GM12801 (cell line): ENCODE results near the gene CDKAL1.

Source experiments
- CTCF ChIP-seq: IDR thresholded peaks from one replicate; pipeline ENCODE4 v1.5.1; 2011; ENCODE audit warnings: control low read depth; ENCODE audit not compliant: insufficient read length; ENCODE audit errors: extremely low read depth

Gene CDKAL1

DNA sequence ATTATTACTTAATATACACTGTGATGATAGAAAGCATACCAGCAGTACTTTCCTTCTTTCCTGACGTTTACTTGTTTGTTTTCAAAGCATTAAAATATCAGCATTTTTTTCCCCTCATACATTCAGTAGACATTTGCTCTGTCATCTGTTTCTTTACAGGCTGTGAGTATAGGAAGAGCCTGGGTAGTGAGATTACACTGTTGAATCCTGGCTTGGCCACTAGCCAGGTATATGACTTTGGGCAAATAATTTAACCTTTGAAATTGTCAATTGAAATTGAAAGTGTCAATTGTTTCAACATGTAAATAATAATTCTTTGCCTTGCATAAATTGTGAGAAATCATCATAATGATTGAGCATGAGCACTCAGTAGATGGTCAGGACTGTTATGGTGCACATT is 336.2 kb downstream of the CDKAL1 start:
- TF ChIP-seq CTCF = no peak

DNA sequence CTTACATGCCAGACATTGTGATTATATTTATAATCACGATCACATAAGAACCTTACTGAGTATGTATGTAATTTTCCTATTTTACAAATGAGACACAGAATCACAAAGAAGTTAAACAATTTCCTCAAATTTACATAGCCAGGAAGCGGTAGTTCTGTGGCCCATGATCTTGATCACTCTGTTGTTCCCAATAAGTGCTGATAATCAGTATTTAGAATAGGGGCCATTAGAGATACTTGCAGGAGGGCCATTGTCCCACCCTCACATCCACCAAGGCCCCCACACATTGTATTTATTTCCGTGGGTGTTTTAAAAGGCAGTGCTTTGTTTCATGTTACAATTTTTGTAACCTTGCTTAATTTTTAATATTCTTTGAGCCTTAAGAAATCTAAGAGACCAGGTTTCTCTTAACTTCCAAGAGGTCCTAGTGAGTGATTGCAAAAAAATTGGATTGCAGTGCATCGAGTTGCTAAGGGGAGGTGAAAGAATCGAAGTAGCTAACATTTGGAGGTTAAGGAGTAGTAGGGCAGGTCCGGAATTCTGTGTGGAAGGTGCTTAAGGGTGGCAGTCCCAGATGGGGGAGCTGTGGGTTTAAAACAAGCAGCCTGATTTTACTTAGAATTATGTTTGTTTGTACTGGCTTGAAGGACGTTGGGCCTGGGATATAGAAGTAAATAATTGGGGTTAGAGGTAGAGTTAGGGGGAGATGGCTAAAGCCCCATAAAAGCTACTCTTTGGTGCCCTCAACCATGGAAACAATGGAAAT is 339.4 kb downstream of the CDKAL1 start:
- TF ChIP-seq CTCF = no peak

GRCh38 chr6:20875369-20875963 is 341.2 kb downstream of the CDKAL1 start:
- no peak for TF ChIP-seq CTCF

GRCh38 chr6:20876036-20876435 is 341.8 kb downstream of the CDKAL1 start:
- TF ChIP-seq CTCF = no peak

GRCh38 chr6:20876561-20876960 is 342.3 kb downstream of the CDKAL1 start:
- TF ChIP-seq CTCF = no peak

- no peak for TF ChIP-seq CTCF
Measured at GRCh38 chr6:20877008-20877937, 343.0 kb downstream of the CDKAL1 start.

GRCh38 chr6:20879121-20879520 is 344.9 kb downstream of the CDKAL1 start:
- TF ChIP-seq CTCF = no peak
